GM10248 (cell line): Measurements from ENCODE around the gene AKAP13.
"Not testable (repeated sequence)": the region's sequence is repeated elsewhere in the genome, so short reads cannot be mapped to it uniquely, and the experiment has no call there.

Experiments
- CTCF ChIA-PET: fragments of 300-600 bp; sonication (Branson Sonifier 250); formaldehyde crosslinking; extraction: SDS; loops from one replicate; lab custom pipeline; 2021; ENCODE audit warnings: antibody characterized with exemption; lab: Yijun Ruan, JAX
- POLR2A ChIA-PET: fragments of 350-650 bp; sonication (Branson Sonifier 250); formaldehyde crosslinking; extraction: SDS; loops from one replicate; lab custom pipeline; 2020; ENCODE audit warnings: antibody characterized with exemption; lab: Yijun Ruan, JAX
- DNase-seq: peaks from one replicate; pipeline ENCODE4 v3.0.0; 2012; ENCODE audit errors: extremely low spot score
- TF ChIP-seq, protein P1 (sequence below): IDR thresholded peaks from 2 replicates; pipeline ENCODE4 v1.5.1; 2012; ENCODE audit warnings: mild to moderate bottlenecking, low read depth; ENCODE audit errors: extremely low read depth, missing control alignments, control extremely low read depth

The AKAP13 gene

DNA sequence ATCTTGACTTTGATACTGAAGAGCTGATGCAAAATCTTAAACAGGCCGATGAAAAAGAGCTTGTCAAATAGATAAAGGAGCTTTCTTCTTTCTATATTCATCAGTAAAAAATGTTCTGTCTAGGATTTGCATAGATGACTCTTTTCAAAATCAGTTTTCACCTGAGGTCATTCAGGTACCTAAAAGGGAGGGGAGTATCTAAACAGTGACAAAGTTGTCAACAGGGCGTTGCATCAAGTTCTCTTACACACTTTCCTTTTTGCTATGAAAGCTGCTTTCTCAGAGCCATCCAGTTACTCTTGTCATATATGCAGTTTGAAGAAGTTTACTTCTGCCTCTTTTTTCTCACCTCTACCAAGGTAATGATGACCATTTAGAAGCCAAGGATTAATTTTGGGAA is 60.0 kb downstream of the AKAP13 start:
- CTCF ChIA-PET, result interaction anchor here (0.7 to 2.5 kb wide), 10 partner anchors 9 to 144 kb away, joined by 3 to 8 read pairs (median 4); no protein-coding TSS in a partner anchor
- POLR2A ChIA-PET, result interaction anchor here (0.6 kb wide), 1 partner anchor 34 kb away, joined by 3 read pairs; no protein-coding TSS in a partner anchor
- TF ChIP-seq, protein P1, sequence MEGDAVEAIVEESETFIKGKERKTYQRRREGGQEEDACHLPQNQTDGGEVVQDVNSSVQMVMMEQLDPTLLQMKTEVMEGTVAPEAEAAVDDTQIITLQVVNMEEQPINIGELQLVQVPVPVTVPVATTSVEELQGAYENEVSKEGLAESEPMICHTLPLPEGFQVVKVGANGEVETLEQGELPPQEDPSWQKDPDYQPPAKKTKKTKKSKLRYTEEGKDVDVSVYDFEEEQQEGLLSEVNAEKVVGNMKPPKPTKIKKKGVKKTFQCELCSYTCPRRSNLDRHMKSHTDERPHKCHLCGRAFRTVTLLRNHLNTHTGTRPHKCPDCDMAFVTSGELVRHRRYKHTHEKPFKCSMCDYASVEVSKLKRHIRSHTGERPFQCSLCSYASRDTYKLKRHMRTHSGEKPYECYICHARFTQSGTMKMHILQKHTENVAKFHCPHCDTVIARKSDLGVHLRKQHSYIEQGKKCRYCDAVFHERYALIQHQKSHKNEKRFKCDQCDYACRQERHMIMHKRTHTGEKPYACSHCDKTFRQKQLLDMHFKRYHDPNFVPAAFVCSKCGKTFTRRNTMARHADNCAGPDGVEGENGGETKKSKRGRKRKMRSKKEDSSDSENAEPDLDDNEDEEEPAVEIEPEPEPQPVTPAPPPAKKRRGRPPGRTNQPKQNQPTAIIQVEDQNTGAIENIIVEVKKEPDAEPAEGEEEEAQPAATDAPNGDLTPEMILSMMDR, result no peak
- DNase-seq, result no peak

DNA sequence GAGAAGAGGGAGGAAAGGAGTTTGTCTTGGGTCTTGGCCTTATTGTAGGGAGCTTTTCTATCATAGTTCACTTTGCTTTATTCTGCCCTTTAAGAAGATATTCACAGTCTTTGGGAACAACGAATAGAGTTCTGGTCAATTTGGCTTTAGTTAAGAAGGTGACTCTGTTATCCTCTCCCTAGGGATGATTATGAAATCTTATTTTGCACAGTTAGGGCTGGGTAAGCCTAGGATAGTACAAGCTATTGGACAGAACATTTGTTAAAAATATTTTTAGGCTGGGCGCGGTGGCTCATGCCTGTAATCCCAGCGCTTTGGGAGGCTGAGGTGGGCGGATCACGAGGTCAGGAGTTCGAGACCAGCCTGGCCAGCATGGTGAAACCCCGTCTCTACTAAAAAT is 61.5 kb downstream of the AKAP13 start:
- DNase-seq, result not testable (repeated sequence)
- CTCF ChIA-PET, result interaction anchor here (1.1 to 2.5 kb wide), 4 partner anchors 10 to 111 kb away, joined by 3 to 8 read pairs (median 4); no protein-coding TSS in a partner anchor
- POLR2A ChIA-PET, result interaction anchor here (1.2 kb wide), 1 partner anchor 29 kb away, joined by 4 read pairs; no protein-coding TSS in a partner anchor

DNA sequence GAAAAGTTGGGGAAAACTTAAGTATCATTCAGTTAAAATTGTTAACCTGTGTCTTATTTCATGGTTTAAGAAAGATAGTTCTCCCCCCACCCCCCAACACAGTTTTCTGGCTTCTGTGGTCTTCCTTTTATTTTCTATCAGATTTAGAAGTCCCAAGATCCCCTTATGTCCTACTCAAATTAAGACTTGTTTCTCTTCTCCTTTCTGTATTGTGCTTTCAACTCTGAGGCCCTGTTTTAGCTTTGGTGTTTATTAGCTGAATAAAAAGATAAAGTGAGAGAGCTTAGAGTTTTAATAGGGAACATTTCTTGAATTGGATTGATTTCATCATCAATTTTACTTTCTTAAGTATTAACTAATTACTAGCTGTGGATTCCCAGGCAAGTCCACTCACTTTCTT is 62.6 kb downstream of the AKAP13 start:
- CTCF ChIA-PET, result interaction anchor here (1.1 to 2.4 kb wide), 4 partner anchors 10 to 147 kb away, joined by 3 to 6 read pairs (median 4); no protein-coding TSS in a partner anchor
- DNase-seq, result no peak
- TF ChIP-seq, protein P1, result no peak
- POLR2A ChIA-PET, result interaction anchor here (1.2 kb wide), 1 partner anchor 10 kb away, joined by 3 read pairs; no protein-coding TSS in a partner anchor

DNA sequence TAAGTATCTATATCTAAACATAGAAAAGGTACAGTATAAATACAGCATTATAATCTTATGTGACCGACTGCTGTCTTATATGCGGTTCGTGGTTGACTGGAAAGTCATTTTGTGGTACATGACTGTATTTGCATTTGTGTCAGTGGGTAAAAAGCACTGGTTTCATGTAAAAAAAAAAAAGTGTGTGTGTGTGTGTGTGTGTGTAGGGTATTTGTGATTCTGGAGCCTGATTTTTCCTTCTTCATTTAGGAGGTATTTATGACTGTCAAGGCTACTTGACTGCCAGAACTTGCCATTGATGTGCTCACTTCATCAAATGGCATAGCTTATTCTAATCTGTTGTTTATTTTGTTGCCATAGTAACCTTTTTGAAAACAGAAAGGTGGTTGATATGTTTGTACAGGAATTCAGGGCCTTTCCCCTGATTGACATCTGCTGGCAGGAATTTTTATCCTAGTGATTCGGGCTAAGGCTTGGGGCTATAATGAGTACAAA is 63.2 kb downstream of the AKAP13 start:
- ChIA-PET CTCF (interaction anchor here (1.1 to 2.4 kb wide), 4 partner anchors 9 to 148 kb away, joined by 3 to 6 read pairs (median 4); no protein-coding TSS in a partner anchor), POLR2A (interaction anchor here (1.2 kb wide), 1 partner anchor 9 kb away, joined by 3 read pairs; no protein-coding TSS in a partner anchor)
- no peak for DNase-seq
- TF ChIP-seq, protein P1, result no peak

DNA sequence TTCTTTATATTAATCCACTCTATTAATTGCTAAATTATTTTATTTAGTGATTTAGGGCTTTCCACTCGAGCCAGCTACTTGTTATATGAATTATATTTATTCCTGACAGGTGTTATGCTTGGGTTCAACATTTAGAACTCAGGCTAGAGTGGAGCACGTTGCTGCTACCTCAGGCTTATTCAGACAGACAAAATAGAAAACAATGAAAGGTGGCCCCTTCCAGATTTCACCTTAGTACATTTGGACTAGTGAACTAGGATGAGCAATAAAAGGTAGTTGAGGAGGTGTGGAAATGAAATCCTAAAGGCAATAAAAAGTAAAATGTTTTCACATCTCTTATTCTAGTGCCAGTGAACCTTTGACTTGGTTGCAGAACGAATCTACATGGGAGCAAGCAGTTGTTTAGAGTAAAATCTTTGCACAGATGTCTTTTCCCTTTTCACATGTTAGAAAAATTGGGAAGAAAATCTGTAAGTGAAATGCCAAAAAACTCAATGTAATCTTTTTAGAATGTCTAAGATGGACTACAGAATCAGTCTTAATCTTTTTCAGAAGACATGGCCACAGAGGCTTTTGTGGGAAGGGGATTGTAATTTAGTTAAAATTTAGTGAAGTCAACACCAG is 63.8 kb downstream of the AKAP13 start:
- TF ChIP-seq, protein P1, result no peak
- no peak for DNase-seq
- POLR2A ChIA-PET, result no interaction called here
- CTCF ChIA-PET, result interaction anchor here (1.2 to 2.4 kb wide), 3 partner anchors 13 to 114 kb away, joined by 3 to 6 read pairs (median 4); no protein-coding TSS in a partner anchor

DNA sequence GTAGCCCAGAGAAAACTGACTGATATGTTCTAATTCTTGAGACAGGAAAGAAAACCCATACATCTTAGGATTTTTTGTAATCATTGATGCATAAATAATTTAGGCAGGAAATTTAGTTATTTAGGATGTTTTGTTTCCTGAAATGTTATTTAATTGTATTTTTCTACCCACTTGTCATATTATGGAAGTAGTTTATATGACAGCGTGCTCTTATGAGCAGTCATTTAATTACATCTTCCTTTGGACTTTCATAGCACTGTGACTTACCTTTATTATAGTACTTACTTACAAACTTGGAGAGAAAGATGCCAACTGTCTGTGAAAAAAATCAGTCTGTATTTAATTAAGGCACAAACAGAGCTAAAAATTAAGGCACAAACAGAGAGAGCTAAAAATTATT is 65.0 kb downstream of the AKAP13 start:
- TF ChIP-seq, protein P1, result no peak
- ChIA-PET POLR2A (no interaction called here), CTCF (interaction anchor here (1.2 to 1.5 kb wide), 2 partner anchors 14 to 112 kb away, joined by 3 to 4 read pairs; no protein-coding TSS in a partner anchor)
- DNase-seq, result no peak
